HepG2 (cell line): ENCODE results near the gene NAV2. TPM values are rescaled to one million over a fixed set of nuclear protein-coding genes. Genes with fewer than 3 reads are reported as not detected.

Experiments
- ATF5 ChIP-seq: sonication (generic); formaldehyde crosslinking; IDR thresholded peaks from 2 replicates; pipeline ENCODE4 v1.4.0; 2020; ENCODE audit warnings: mild to moderate bottlenecking, low read depth, missing genetic modification reagents
- CENPT ChIP-seq: sonication (generic); formaldehyde crosslinking; IDR thresholded peaks from 2 replicates; pipeline ENCODE4 v1.8.0; 2022; ENCODE audit warnings: low read depth, mild to moderate bottlenecking, moderate library complexity, missing genetic modification reagents
- GABPA ChIP-seq, 2 experiments: IDR thresholded peaks; 2 replicates each; pipeline ENCODE4 v1.6.1; 2011 to 2016; ENCODE audit warnings: low read depth in 2 of 2, low read length in 1 of 2, missing biosample characterization in 1 of 2, missing genetic modification characterization in 1 of 2
- KAT8 ChIP-seq: IDR thresholded peaks from 2 replicates; pipeline ENCODE4 v1.6.1; 2016; ENCODE audit warnings: missing genetic modification reagents, missing compliant biosample characterization
- MAZ ChIP-seq, 2 experiments: sonication (generic) in 1 of 2; formaldehyde crosslinking in 1 of 2; IDR thresholded peaks; 2 replicates each; pipeline versions ENCODE4 v1.5.0 to v1.6.1; 2012 to 2020; ENCODE audit warnings: low read depth in 2 of 2, mild to moderate bottlenecking in 2 of 2, borderline replicate concordance in 1 of 2, improper control_type of control experiment in 1 of 2, low read length in 1 of 2, missing genetic modification reagents in 1 of 2, moderate library complexity in 1 of 2
- MBD4 ChIP-seq: IDR thresholded peaks from 2 replicates; pipeline ENCODE4 v1.6.1; 2012; ENCODE audit warnings: low read length, inconsistent platforms, borderline replicate concordance
- MTF2 ChIP-seq: sonication (generic); formaldehyde crosslinking; IDR thresholded peaks from 2 replicates; pipeline ENCODE4 v1.5.0; 2020; ENCODE audit warnings: missing genetic modification reagents, borderline replicate concordance
- NFRKB ChIP-seq: fragments of 450-650 bp; IDR thresholded peaks from 2 replicates; pipeline ENCODE4 v1.6.1; 2017
- NONO ChIP-seq, 2 experiments: fragments of 450-650 bp in 1 of 2; sonication (generic) in 1 of 2; formaldehyde crosslinking in 1 of 2; IDR thresholded peaks in 1 of 2; conservative IDR thresholded peaks in 1 of 2; 2 replicates each; pipeline versions ENCODE4 v1.6.1 to v1.8.0; 2017 to 2022; ENCODE audit warnings: mild to moderate bottlenecking in 1 of 2, missing genetic modification reagents in 1 of 2, moderate library complexity in 1 of 2
- SAP130 ChIP-seq: IDR thresholded peaks from 2 replicates; pipeline ENCODE4 v1.6.1; 2016; ENCODE audit warnings: low read depth
- TRIM22 ChIP-seq: fragments of 450-650 bp; IDR thresholded peaks from 2 replicates; pipeline ENCODE4 v1.6.1; 2017
- U2AF1 ChIP-seq: fragments of 200-400 bp; formaldehyde crosslinking; optimal IDR thresholded peaks from 2 replicates; pipeline ENCODE3; 2017; ENCODE audit warnings: mild to moderate bottlenecking, low read depth, low read length
- ZEB1 ChIP-seq: IDR thresholded peaks from 2 replicates; pipeline ENCODE4 v1.6.1; 2012; ENCODE audit warnings: mild to moderate bottlenecking, low read depth, inconsistent platforms; ENCODE audit not compliant: insufficient replicate concordance
- ZFP36 ChIP-seq: fragments of 150-350 bp; IDR thresholded peaks from 2 replicates; pipeline ENCODE4 v1.6.1; 2018; ENCODE audit warnings: borderline replicate concordance, low read length, low read depth; ENCODE audit not compliant: partially characterized antibody
- ZKSCAN8 ChIP-seq: IDR thresholded peaks from 2 replicates; pipeline ENCODE4 v1.6.1; 2016; ENCODE audit warnings: borderline replicate concordance, missing genetic modification reagents, missing compliant biosample characterization
- ZNF557 ChIP-seq: sonication (generic); formaldehyde crosslinking; IDR thresholded peaks from 2 replicates; pipeline ENCODE4 v1.4.0; 2020; ENCODE audit warnings: missing genetic modification reagents
- polyA plus RNA-seq, 8 experiments: library from polyadenylated mRNA; depleted of rRNA in 3 of 8; stranded (reverse) in 7 of 8; unstranded in 1 of 8; fragments of >200 nt; fragmentation: Illumina TruSeq in 4 of 8; extraction: Trizol in 4 of 8; gene quantifications; 2 replicates each; pipeline versions ENCODE4 v1.2.1 to v1.2.3, GENCODE V29; 2011 to 2016; ENCODE audit warnings: low read depth in 4 of 8, missing spikeins in 1 of 8, mixed read lengths in 1 of 8; ENCODE audit not compliant: insufficient read depth in 1 of 8
- total RNA-seq, 5 experiments: library from RNA; depleted of rRNA; stranded (reverse); fragments of >200 nt; fragmentation: Illumina TruSeq; extraction: Trizol; gene quantifications; 2 replicates each; pipeline ENCODE4 v1.2.3, GENCODE V29; 2016; ENCODE audit warnings: low read depth in 1 of 5
- TF ChIP-seq, protein P1 (sequence below): sonication (generic); formaldehyde crosslinking; IDR thresholded peaks from 2 replicates; pipeline ENCODE4 v1.5.0; 2020; ENCODE audit warnings: missing genetic modification reagents, mild to moderate bottlenecking, borderline replicate concordance
- TF ChIP-seq, protein P2 (sequence below): sonication (generic); formaldehyde crosslinking; IDR thresholded peaks from 2 replicates; pipeline ENCODE4 v1.5.0; 2020; ENCODE audit warnings: mild to moderate bottlenecking, missing genetic modification reagents, borderline replicate concordance
- TF ChIP-seq, protein P3 (sequence below): sonication (generic); formaldehyde crosslinking; IDR thresholded peaks from 2 replicates; pipeline ENCODE4; 2020; ENCODE audit warnings: missing genetic modification reagents, mild to moderate bottlenecking, borderline replicate concordance

Gene NAV2
- total and polyA plus RNA-seq, 2 of the 13 experiments (the other 11 are each of a cell fraction or from before 2014, with no cell fraction given): 9.3 to 34.6 TPM

DNA sequence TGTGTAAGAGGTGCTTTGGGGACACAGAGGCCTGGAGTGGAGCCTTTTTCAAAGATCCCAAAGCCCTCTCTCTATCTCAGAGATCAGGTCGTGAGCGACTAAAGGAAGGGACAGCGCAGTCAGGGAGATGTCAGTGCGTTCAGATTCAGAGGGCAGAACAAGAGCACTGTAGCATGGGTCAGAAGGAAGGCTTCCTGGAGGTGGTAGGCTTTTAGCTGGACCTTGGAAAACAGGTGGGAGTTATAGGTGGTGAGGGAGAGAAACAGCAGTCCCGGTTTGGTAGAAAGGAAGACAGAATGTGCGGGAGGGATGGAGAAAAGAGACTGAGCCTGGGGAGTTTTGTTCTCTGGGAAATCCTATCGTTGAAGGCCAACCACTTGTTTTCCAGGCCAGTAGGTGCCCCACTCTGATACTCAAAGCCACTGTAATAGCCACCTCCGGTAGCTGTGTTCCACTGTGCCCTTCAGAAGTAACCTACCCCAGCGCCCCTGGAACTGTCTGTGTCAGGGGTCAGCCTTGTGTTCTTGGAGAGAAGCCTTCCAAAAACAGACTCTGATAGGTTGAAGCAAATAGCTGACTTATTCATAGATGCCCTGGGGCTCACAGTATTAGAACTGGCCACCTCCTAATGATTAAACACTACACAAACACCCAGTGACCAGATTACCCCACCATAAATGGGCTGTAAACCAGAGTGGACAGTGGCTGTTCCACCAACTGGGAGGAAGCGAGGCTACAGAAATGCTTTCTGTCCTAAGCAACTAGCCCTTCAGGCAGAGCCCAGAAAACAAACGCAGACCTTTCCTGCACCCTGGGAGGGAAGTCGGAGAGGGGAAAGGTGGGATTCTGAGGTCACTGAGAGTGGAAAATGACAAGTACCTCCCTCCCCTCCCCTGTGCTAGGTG is 289.9 kb downstream of the NAV2 start (continued):
- TF ChIP-seq MBD4: no peak
- peak; percentile 60 for TF ChIP-seq ZFP36
- TF ChIP-seq KAT8 (CRISPR knock-in tag): no peak
- no peak for TF ChIP-seq NONO (IDR thresholded peaks at IDR 0.05)
- TF ChIP-seq NONO (CRISPR knock-in tag; conservative IDR thresholded peaks at IDR 0.05): no peak; the same call in 1 of the 2 replicates
- no peak for TF ChIP-seq ZNF557 (CRISPR knock-in tag)
- TF ChIP-seq ZEB1: no peak
- no peak for TF ChIP-seq NFRKB
- TF ChIP-seq, protein P1, sequence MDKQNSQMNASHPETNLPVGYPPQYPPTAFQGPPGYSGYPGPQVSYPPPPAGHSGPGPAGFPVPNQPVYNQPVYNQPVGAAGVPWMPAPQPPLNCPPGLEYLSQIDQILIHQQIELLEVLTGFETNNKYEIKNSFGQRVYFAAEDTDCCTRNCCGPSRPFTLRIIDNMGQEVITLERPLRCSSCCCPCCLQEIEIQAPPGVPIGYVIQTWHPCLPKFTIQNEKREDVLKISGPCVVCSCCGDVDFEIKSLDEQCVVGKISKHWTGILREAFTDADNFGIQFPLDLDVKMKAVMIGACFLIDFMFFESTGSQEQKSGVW (CRISPR knock-in tag): no peak
- no peak for TF ChIP-seq ZKSCAN8 (CRISPR knock-in tag)
- TF ChIP-seq ATF5 (CRISPR knock-in tag): no peak
- TF ChIP-seq, protein P2, sequence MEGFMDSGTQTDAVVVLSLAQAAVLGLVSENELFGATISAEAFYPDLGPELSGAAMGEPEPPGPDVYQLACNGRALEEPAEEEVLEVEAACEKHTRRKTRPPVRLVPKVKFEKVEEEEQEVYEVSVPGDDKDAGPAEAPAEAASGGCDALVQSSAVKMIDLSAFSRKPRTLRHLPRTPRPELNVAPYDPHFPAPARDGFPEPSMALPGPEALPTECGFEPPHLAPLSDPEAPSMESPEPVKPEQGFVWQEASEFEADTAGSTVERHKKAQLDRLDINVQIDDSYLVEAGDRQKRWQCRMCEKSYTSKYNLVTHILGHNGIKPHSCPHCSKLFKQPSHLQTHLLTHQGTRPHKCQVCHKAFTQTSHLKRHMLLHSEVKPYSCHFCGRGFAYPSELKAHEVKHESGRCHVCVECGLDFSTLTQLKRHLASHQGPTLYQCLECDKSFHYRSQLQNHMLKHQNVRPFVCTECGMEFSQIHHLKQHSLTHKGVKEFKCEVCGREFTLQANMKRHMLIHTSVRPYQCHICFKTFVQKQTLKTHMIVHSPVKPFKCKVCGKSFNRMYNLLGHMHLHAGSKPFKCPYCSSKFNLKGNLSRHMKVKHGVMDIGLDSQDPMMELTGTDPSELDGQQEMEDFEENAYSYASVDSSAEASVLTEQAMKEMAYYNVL (CRISPR knock-in tag): no peak
- TF ChIP-seq, protein P3, sequence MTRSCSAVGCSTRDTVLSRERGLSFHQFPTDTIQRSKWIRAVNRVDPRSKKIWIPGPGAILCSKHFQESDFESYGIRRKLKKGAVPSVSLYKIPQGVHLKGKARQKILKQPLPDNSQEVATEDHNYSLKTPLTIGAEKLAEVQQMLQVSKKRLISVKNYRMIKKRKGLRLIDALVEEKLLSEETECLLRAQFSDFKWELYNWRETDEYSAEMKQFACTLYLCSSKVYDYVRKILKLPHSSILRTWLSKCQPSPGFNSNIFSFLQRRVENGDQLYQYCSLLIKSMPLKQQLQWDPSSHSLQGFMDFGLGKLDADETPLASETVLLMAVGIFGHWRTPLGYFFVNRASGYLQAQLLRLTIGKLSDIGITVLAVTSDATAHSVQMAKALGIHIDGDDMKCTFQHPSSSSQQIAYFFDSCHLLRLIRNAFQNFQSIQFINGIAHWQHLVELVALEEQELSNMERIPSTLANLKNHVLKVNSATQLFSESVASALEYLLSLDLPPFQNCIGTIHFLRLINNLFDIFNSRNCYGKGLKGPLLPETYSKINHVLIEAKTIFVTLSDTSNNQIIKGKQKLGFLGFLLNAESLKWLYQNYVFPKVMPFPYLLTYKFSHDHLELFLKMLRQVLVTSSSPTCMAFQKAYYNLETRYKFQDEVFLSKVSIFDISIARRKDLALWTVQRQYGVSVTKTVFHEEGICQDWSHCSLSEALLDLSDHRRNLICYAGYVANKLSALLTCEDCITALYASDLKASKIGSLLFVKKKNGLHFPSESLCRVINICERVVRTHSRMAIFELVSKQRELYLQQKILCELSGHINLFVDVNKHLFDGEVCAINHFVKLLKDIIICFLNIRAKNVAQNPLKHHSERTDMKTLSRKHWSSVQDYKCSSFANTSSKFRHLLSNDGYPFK (CRISPR knock-in tag): peak; percentile 31; the same call in 1 of the 2 replicates
- no peak for TF ChIP-seq MTF2 (CRISPR knock-in tag)
- TF ChIP-seq CENPT (CRISPR knock-in tag): no peak
- no peak for TF ChIP-seq GABPA (IDR thresholded peaks at IDR 0.05; ENCODE audit: low read depth, low read length)
- no peak; the same call in 1 of the 2 replicates for TF ChIP-seq GABPA (CRISPR knock-in tag; IDR thresholded peaks at IDR 0.05; ENCODE audit: low read depth)
- TF ChIP-seq U2AF1: no peak
- TF ChIP-seq TRIM22: no peak
- peak; percentile 62 for TF ChIP-seq SAP130
- TF ChIP-seq MAZ (IDR thresholded peaks at IDR 0.05; ENCODE audit: borderline replicate concordance, low read depth, low read length): no peak
- peak; percentile 47 for TF ChIP-seq MAZ (CRISPR knock-in tag; IDR thresholded peaks at IDR 0.05; ENCODE audit: low read depth)
